IPS-NIHi7 (cell line): Measurements from ENCODE around the gene AAK1.
"Not testable (repeated sequence)": the region's sequence is repeated elsewhere in the genome, so short reads cannot be mapped to it uniquely, and the experiment has no call there.

Experiments used
- DNase-seq: peaks from one replicate; pipeline ENCODE4 v3.0.0; 2012; ENCODE audit warnings: mixed read lengths; ENCODE audit errors: extremely low spot score

AAK1 gene

GRCh38 chr2:69575371-69575770 is 68.2 kb downstream of the AAK1 start:
- not testable (repeated sequence) for DNase-seq

DNA sequence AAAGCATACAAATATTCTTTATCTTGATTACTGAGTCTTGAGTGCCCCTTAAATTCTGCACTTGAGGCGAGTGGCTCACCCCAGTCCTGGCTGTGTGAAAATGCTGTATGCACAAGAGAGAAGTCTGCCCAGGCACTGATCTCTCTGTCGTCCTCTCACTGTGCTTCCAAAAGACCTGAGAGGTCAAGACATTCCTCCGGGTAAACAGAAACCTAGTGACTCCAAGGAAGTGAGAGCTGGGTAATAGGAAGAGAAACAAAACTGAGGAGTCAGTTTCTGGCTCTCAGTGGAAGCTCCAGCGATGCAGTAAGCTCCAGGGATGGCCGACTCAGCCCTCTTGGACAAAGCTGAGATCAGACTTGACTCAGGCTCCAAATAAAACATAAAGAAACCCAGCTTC is 70.9 kb downstream of the AAK1 start:
- DNase-seq = no peak

- no peak for DNase-seq
Measured at GRCh38 chr2:69571189-69571588, 72.3 kb downstream of the AAK1 start.

DNA sequence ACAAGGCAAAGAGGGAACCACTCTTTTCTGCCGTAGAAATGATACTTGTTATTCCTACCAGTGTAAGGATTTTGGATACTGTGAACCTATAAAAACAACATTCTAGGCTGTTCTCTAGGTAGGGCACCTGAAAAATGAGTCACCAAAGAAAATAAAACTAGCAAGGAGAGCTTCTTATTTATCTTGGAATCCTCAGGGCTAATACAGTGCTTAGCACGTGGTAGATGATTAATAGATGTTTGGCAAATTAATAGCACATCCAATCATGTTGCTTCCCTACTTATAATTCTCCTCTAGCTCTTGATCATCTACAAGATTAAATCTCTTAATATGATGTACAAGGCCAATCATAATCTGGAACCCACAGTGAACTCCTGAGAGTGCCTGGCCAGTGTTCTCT is 73.1 kb downstream of the AAK1 start:
- DNase-seq = no peak

GRCh38 chr2:69567909-69568300 is 75.6 kb downstream of the AAK1 start:
- DNase-seq = no peak

GRCh38 chr2:69567157-69567908 is 76.2 kb downstream of the AAK1 start:
- no peak for DNase-seq

DNA sequence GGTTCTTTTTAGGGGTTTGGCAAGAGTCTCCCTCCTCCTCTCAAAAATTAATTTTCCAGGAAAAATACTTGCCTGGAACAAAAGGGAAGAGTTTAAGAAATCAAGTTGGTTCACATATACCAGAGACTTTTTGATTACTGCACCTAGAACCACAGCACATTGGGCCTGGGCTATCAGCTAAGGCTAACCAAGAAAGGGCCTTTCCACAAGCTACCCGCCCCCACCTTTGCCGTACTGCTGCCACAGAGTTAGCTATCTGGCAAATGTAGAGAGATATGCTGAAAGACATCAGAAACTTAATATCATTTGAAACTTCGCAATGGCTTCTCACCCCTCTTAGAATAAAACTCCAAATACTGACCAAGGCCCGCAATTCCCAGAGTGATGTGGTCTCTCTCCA is 76.9 kb downstream of the AAK1 start:
- DNase-seq = no peak

GRCh38 chr2:69565431-69565839 is 78.1 kb downstream of the AAK1 start:
- peak; percentile 89 for DNase-seq

GRCh38 chr2:69564604-69565003 is 78.9 kb downstream of the AAK1 start:
- DNase-seq = no peak

DNA sequence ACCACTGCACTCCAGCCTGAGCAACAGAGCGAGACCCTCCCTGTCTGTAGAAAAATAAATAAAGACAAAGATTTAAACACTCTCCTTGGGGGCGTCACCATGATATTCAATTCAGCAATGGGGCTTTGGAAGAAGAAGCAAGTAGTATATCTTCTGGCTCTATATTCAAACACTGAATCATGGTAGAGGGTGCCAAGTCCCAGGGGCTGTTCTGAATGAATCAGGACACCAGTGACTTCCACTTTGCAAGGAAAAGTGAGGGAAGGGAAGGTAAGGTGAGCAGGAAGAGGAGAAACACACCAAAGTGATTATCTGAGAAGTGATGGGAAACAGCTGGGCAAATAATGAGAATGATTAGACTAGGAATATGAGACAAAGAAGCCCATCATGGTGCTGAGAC is 80.5 kb downstream of the AAK1 start:
- DNase-seq = no peak

GRCh38 chr2:69561101-69561500 is 82.4 kb downstream of the AAK1 start:
- DNase-seq = no peak

DNA sequence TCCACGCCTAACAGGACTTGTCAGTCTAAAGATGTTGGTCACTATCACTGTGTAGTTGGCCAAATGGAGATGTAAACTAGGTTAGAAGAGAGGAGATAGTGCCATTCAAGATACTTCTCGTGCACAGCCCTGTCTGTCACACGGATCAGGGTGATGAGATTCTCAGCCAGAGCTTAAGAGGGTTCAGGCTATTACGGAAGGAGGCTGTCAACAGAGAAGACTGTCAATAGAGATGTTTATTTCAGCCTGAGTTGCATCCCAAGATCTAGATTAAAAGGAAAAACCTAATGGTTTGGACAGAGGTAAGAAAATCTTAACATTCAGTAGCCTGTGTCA is 83.4 kb downstream of the AAK1 start:
- DNase-seq = no peak

- DNase-seq = peak; percentile 84
Measured at GRCh38 chr2:69559442-69560146, 83.9 kb downstream of the AAK1 start.

GRCh38 chr2:69556008-69556407 is 87.5 kb downstream of the AAK1 start:
- DNase-seq = no peak

- no peak for DNase-seq
Measured at GRCh38 chr2:69554981-69555380, 88.6 kb downstream of the AAK1 start.

- DNase-seq = no peak
Measured at GRCh38 chr2:69554568-69554967, 89.0 kb downstream of the AAK1 start.

DNA sequence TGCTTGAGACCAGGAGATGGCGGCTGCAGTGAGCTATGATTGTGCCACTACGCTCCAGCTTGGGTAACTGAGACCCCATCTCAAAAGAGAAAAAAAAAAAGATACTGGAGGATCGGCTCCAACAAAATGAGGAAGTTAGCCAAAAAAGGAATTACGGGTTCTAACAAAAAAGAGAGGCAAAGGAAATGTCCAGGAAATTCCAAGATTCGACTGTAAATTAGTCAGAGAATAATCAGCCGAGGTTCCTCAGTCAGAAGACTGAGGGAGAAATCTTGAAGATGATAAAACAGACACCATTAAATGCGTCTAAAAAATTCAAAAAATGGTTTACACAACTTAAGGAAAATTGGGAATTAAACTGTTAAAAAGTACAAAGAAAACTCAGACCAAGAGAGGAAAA is 89.5 kb downstream of the AAK1 start:
- no peak for DNase-seq

- DNase-seq = not testable (repeated sequence)
Measured at GRCh38 chr2:69550511-69550910, 93.0 kb downstream of the AAK1 start.

GRCh38 chr2:69549421-69549820 is 94.1 kb downstream of the AAK1 start:
- DNase-seq = no peak

- DNase-seq = no peak
Measured at GRCh38 chr2:69547984-69548715, 95.4 kb downstream of the AAK1 start.

GRCh38 chr2:69546646-69547045 is 96.9 kb downstream of the AAK1 start:
- DNase-seq = no peak

- DNase-seq = no peak
Measured at GRCh38 chr2:69545477-69545932, 98.0 kb downstream of the AAK1 start.

DNA sequence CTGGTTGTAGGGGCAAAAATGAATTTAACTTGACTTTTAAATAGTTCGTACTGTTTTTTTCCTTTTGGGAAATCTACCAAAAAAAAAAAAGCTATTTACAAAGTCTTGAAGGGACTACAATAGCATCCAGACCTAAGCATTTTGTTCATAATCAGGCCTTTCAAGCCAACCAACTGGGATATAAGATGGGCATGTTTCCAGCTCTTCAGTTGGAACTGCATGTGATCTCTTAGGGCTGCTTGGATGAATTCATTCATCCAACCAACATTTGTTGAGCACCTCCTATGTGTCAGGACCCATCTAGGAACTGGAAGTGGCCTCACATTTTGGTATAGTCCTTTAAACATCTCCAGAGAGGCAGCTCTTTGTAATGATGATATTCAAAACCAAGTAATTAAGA is 98.6 kb downstream of the AAK1 start:
- DNase-seq = no peak
